GM18951 (cell line): ENCODE results near the gene SORCS3.

Experiments
- POLR2A ChIP-seq: IDR thresholded peaks from 4 replicates; pipeline ENCODE4 v1.6.1; 2011; ENCODE audit warnings: mild to moderate bottlenecking; ENCODE audit not compliant: insufficient read length, insufficient read depth; ENCODE audit errors: extremely low read depth
- in situ Hi-C: fragments of 300-500 bp; cut with MboI; formaldehyde crosslinking; loops from one replicate; pipeline ENCODE4 v1.12.0; 2022; ENCODE audit warnings: low sequenced_read_pairs, mixed read lengths, inconsistent platforms; ENCODE audit not compliant: unreplicated experiment

Gene SORCS3

DNA sequence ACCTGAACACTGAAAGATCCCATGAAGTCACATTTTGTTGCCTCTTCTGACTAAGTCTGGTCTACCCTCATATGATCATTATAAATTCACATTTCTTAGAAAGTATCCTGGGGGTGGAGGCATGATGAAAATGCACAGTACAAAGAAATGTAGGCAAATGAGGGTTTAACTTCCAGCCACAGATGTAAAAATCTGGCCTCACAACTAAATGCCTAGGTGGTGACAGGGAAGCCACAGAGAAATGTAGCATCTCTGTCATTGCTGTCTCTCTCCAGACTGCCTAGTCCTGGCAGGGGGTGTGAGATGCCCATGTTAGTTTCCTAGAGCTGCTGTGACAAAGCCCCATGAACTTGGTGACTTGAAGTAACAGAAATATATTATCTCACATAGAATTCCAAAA lies 395.9 kb downstream of the SORCS3 start:
- TF ChIP-seq POLR2A: no peak
- in situ Hi-C loops: no loop called here

DNA sequence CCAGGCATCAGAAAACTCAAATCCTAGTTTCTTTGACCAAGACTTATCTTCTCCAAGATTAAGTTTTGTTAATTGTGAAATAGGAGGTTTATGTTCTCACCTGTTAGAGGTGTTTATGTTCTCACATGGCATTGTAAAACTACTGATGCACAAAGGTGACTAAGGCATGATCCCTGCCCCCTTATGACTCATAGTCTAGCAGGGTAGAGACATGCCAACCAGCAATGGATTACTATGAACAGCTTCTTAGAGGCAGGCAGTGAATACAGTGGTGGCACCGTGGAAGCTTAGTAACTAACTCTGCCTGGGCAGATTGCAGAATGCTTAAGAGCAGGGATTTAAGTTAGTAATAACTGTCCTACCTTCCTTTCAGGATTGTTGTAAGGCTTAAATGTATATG lies 400.9 kb downstream of the SORCS3 start:
- in situ Hi-C loops: no loop called here
- TF ChIP-seq POLR2A: no peak

GRCh38 chr10:105042906-105043552 lies 401.9 kb downstream of the SORCS3 start:
- no peak for TF ChIP-seq POLR2A
- in situ Hi-C loops: no loop called here

- in situ Hi-C loops: no loop called here
- no peak for TF ChIP-seq POLR2A
Observed at GRCh38 chr10:105044902-105045301, 403.8 kb downstream of the SORCS3 start.

DNA sequence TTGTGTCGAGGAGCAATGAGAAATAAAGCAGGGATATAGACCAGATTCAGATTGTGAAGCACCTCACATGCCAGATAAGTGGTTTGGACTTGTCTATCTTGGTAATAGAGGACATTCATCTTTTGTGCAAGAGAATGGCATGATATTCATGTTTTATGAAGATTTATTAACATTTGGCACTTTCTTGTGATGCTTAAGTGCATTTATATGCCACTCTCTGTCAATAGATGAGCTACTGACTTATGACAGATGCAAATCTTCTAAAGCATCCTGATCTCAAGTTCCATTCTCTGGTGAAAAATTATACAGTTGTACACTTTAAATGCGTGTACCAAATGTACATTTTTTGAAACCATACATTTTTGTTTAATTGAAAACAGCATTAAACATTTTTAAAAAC lies 415.3 kb downstream of the SORCS3 start:
- in situ Hi-C loops: no loop called here
- TF ChIP-seq POLR2A: no peak

DNA sequence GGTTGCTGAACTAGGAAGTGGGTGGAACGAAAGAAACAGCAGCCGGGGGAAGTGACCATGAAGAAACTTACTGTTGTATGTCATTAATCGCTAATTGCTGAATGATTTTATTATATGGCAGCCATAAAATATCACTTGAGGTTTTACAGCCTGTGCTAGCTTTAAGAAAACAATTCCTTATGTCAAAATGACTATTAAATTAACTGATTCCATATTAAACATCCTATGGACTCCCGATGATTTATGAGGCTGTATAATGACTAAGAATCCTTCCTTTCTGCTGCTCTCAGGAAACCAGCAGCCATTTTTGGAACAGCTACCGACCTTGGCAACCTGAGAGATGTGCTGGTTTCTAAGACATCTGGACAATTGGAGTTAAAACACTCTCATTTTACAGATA lies 421.9 kb downstream of the SORCS3 start:
- in situ Hi-C loops: no loop called here
- no peak for TF ChIP-seq POLR2A

- in situ Hi-C loops: no loop called here
- TF ChIP-seq POLR2A: no peak
Observed at GRCh38 chr10:105063796-105064195, 422.7 kb downstream of the SORCS3 start.

DNA sequence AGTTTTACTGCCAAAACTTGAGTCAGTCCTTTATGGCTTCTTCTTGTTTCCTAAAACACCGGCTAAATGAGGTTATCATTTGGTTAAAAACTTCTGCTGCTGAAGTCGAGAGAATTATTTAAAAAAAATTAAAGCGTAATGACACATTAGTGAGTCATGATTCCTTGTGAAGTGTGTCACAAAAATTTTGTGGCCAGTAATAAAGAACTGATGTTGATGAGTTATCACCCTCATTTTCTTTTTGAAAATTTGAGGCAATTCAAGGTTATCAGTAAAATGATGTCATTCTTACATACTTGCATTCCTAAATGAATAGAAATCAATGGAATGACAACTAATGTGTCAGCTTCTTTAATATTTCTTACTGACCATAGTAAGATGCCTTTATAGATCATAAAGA lies 427.4 kb downstream of the SORCS3 start:
- no peak for TF ChIP-seq POLR2A
- in situ Hi-C loops: no loop called here

DNA sequence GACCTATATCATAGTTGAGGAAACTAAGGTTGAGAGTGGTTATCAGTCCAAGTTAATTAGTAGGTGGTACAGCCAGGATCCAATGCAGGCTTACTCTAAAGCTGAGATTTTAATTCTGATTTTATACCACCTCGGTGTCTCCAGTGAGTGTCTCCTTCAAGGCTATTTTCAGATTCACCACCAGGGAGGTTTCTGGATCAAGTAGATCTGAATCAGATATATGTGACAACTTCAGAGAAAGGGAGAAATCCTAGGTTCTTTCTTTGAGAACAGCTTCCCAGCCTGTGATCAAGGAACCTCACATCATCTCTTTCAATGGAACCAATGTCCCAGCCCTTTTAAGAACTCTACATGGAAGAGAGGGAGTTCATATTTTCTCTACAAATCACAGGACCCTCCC lies 429.2 kb downstream of the SORCS3 start:
- in situ Hi-C loops: no loop called here
- no peak for TF ChIP-seq POLR2A

GRCh38 chr10:105070952-105071351 lies 429.9 kb downstream of the SORCS3 start:
- no peak for TF ChIP-seq POLR2A

GRCh38 chr10:105071980-105072379 lies 430.9 kb downstream of the SORCS3 start:
- no peak for TF ChIP-seq POLR2A
- in situ Hi-C loops: no loop called here

More at GRCh38 chr10:105070952-105071351, 429.9 kb downstream of the SORCS3 start:
- in situ Hi-C loops: no loop called here

DNA sequence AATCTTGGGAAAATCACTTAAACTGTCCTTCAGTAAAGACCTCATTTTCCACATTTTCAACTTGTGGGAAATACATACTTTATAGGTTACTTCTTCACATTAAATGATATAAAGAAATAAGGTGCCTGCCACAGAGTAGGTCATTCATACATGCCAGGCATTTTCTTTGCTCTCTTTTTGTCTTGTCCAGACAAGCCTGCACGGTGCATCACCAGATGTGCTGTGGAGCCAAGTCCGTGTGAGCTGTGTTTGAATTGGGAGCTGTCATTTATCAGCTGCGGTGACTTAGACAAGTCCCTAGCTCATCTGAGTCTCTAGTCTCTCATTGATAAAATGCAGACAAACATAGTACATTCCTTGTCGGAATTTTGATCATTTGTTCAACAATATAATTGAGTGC lies 432.9 kb downstream of the SORCS3 start:
- no peak for TF ChIP-seq POLR2A
- in situ Hi-C loops: no loop called here

- TF ChIP-seq POLR2A: no peak
Observed at GRCh38 chr10:105075031-105075430, 433.9 kb downstream of the SORCS3 start.

GRCh38 chr10:105085980-105086379 lies 444.9 kb downstream of the SORCS3 start:
- in situ Hi-C loops: no loop called here

More at GRCh38 chr10:105075031-105075430, 433.9 kb downstream of the SORCS3 start:
- in situ Hi-C loops: no loop called here

DNA sequence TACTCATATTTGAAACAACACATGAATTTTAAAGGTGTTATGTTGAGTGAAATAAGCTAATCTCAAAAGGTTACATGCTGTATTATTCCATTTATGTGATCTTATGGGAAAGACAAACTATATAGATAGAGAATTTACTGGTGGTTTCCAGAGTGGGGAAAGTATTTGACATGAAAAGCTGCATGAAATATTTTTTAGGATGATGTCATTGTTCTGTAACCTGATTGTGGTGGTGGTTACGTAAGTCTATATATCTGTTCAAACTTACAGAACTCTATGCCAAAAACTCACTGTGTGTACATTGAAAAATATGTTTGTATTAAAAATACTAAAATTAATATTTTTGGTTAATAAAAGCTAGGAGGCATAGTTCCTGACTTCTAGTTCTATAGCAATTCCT lies 453.0 kb downstream of the SORCS3 start:
- no peak for TF ChIP-seq POLR2A
- in situ Hi-C loops: no loop called here

More at GRCh38 chr10:105085980-105086379, 444.9 kb downstream of the SORCS3 start:
- TF ChIP-seq POLR2A: no peak
